GM19240 (cell line): Measurements from ENCODE around the gene TH.
"Not testable (repeated sequence)": the region's sequence is repeated elsewhere in the genome, so short reads cannot be mapped to it uniquely, and the experiment has no call there.

ENCODE experiments used
- DNase-seq: peaks from one replicate; pipeline ENCODE4 v3.0.0; 2011; ENCODE audit warnings: low spot score; ENCODE audit not compliant: insufficient read length

TH gene

GRCh38 chr11:2195756-2196088 lies 24.1 kb upstream of the TH start:
- DNase-seq, result no peak

DNA sequence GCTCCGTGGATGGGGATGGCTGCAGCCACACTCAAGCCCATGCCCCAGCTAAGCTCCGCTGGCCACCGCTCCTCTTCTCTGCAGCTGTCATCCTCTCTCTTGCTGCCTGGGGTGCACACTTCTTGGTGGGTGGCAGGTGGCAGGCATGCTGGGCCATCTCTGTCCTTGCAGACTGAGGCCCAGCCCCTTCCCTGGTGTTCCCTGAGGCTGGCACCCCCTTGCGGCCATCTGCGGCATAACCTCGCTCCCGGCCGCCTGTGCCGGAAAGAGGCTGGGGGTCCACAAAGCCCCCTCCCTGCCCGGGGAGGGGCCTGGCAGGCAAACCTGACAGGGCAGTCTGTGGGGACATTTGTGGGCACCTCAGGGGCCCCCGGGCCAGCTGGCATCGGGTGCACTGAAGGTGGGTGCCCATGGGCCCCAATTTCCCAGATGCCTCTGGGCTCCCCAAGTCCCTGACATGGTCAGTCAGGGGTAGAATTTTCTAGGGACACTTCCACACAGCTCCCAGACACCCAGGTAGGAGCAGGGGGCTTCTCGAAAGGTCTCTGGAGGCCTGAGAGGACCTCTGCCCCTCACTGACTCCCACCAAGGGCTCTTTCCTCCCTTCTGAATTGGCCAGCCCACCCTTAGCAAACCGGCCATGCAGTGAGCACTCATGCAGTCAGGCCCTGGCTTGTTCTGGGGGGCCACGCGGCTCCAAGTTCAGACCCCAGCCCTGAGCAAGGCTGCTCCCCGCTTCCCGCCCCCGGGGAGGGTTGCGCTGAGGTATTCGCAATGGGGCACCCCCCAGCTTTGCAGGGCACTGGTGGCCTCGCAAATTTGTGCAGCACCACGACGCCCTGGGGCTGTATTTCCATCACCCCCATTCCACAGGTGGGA lies 23.5 kb upstream of the TH start:
- DNase-seq, result peak; percentile 38

DNA sequence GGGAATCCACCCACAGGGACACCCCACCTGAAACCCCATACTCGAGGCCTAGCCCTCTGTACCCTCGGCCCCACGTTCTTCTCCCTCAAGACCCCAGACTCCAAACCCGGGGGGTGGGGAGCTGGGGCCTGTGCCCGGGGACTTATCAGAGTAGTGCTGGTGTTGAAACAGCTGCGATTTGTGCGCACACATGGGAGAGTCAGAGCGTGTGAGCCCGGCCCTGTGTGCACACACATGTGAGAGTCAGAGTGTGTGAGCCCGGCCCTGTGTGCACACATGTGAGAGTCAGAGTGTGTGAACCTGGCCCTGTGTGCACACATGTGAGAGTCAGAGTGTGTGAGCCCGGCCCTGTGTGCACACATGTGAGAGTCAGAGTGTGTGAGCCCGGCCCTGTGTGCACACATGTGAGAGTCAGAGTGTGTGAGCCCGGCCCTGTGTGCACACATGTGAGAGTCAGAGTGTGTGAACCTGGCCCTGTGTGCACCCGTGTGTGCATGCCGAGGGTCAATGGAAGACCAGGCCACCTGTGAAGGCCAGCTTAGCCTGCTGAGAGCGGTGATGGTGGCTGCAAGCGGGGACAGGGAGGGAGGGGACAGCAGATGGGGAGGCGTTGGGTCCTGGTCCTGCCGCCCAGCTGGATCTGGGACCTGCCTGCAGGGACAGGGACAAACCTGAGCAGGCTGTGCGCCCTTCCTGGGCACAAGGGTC lies 22.4 kb upstream of the TH start:
- DNase-seq, result not testable (repeated sequence)

- no peak for DNase-seq
Observed at GRCh38 chr11:2193099-2193887, 21.7 kb upstream of the TH start.

DNA sequence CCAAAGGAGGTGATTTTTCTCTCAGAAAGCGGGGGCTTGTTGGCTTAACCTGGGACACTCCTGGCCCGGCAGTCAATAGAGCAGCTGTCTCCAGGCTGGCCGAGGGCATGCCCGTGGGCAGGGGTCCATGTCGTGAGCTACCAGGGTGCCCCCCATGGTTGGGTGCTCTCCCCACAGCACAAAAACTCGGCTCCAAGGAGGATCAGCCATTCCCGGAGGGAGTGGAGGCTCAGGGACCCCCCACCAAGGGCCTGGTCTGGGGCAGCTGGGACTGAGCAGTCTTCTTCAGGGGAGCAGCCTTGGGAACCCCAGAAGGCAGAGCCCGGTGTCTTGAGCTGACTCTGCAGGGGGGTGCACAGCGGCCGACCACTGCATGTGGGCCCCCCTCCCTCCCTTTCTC lies 20.8 kb upstream of the TH start:
- DNase-seq, result no peak

- no peak for DNase-seq
Observed at GRCh38 chr11:2191883-2192282, 20.3 kb upstream of the TH start.

- no peak for DNase-seq
Observed at GRCh38 chr11:2190657-2191471, 19.2 kb upstream of the TH start.

DNA sequence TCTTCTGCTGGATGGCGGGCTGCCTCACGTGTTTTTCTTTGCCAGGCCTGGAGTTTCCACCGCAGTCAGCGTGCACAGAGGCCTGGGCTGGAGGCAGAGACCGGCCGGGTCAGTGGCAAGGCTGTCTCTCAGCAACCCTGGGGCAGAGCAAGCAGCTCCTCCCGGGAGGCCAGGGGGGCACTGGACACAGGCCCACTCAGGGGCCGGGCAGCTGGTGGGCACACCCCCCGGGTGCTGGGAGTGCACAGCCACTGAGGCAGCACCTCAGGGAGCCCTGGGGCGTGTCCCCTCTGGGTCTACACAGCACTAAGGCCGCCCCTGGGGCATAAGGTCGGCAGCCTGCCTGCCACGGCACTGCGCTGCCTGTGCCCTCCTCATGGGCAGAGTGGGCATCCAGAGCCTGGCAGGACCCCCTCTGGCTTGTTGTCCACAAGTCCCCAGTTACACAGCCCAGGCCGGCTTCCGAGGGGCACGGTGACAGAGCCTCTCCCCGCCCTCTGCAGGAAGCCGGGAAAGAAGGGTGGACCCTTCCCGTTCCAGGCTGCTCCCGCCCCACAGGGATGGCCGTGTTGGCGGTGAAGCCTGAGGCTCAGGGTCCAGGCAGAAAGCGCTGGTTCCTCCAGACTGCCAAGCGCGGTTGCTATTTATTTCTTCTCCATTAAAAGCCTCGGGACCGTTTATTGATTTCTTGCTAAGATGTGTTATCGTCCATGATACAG lies 18.5 kb upstream of the TH start:
- DNase-seq, result no peak

DNA sequence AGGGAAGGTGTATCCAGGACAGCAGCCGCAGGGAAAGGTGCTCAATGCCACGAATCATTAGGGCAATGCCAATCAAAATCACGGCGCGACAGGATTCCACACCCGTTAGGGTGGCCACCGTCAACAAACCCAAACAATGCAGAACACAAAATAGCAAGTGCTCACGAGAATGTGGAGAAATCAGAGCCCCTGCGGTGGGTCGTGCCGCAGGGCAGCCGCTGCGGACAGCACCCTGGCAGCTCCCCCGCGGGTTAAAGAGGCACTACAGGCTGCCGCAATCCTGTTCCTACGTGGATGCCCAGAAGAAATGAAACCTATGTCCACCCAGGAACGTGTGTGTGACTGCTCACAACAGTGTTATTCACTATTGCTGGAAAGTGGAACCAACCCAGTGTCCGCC lies 17.1 kb upstream of the TH start:
- no peak for DNase-seq

GRCh38 chr11:2187280-2187707 lies 15.7 kb upstream of the TH start:
- DNase-seq, result no peak

DNA sequence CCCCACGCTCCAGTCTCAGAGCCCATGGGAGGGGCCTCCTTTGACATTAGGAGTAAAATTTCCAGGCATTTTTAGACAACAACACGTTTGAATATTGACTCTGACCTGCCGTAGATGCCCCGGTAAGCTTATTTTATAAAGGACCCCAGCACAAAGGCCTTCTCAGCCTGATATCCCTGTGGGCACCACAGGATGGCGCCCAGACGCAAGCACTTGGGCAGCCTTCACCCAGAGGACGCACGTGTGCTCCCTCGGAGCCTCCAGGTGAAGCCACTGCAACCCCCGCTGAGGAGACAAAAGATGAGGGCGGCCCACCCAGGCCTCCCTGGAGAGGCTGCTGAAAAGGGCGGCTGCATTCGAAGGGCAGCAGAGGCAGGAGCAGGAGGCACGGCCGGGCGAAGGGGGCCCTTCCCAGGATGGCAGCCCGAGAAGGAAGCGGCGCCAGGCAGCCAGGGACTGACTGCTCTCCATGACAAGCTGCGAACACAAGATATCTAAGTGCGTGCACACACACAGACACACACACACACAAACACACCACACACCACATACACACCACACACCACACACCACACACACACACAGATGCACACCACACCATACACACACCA lies 15.2 kb upstream of the TH start:
- DNase-seq, result no peak

- no peak for DNase-seq
Observed at GRCh38 chr11:2185324-2186085, 13.9 kb upstream of the TH start.

DNA sequence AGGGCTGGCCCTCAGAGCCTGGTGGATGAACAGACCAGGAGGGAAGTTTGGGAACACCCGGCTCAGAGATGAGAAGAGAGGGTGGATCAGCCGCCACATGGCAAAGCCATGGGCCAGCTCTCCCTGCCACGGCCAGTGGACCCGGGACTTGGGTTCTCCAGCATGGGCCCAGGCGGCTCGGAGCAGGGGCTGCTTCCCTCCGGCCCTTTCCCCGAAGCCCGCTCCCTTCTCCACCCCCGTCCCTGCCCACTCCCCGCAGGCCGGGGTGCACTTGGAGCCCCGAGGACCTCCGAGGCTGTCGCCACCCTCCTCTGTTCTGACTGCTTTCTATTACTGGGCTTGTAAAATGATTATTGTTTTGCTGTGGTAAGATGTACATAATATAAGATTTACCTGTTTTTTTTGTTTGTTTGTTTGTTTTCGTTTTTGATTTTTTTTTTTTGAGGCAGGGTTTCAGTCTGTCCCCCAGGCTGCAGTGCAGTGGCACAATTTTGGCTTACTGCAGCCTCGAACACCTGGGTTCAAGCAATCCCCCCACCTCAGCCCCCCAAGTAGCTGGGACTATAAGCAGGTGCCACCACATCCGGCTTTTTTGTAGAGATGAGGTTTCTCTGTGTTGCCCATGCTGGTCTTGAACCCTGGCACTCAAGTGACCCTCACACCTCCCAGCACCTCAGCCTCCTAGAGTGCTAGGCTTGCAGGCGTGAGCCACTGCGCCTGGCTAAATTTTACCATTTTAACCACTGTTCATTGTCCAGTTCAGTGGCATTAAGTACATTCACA lies 11.3 kb upstream of the TH start:
- no peak for DNase-seq

- DNase-seq, result no peak
Observed at GRCh38 chr11:2182075-2182474, 10.5 kb upstream of the TH start.

DNA sequence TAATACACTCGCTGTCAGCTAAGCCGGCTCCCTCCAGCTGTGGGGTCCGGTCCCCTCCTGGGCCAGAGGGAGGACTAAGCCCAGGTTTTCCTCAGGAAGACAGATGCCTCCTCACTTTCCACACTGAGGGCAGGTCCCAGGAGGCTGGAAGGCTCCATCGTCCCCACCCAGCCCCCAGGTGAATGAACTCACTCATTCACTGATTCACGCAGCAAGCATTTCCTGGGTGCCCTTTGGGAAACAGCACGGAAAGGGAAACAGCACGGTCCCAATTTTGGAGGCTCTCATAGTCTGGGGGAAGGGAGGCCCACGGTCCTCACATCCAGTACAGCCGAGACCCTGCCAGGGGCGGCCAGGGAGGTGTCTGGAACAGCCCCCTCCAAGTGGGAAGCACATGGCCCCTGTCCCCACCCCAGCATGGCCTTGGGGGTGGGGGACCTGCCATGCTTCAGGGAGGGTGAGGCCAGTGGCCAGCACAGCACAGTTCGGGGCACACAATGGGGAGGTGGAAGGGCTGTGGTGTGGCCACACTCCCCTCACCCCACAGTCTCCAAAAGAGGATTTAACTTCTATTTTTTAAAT lies 9.3 kb upstream of the TH start:
- no peak for DNase-seq

DNA sequence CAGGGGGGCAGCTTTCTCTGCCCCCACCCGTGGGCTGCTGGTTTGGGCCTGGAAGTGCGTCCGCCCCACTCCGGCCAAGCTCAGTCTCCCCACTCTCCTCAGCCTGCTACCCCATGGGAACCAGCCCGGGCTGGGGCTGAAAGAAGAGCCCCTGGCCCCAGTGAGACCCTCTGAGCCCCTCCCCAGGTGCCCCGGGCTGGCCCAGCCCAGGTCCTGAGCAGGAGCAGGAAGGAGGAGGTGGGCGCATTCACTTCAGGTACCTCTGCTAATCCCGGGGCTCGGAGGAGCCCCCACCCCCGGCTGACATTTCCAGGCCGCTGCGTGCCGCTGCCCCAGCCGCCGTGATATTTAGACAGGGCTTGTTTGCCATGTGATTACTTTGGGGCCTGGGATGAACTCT lies 8.7 kb upstream of the TH start:
- DNase-seq, result no peak

DNA sequence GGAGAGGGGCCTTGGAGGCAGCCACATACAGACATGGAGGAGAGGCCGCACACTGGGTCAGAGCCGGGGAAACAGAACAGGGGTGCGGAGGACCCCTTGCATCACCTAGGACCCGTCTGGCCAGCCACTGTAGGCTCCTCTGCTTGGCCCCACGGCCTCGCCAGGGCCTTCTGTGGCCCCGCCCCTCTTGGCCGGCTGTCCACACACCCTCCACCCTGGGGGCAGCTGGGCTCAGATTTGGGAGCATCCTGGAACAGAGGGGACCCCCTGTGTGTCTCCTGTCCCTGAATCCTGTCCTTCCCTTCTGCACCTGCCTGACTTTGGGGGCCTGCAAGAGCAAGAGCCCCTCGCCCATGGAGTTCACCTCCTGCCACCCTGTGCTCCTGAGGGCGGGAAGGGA lies 7.9 kb upstream of the TH start:
- DNase-seq, result no peak

DNA sequence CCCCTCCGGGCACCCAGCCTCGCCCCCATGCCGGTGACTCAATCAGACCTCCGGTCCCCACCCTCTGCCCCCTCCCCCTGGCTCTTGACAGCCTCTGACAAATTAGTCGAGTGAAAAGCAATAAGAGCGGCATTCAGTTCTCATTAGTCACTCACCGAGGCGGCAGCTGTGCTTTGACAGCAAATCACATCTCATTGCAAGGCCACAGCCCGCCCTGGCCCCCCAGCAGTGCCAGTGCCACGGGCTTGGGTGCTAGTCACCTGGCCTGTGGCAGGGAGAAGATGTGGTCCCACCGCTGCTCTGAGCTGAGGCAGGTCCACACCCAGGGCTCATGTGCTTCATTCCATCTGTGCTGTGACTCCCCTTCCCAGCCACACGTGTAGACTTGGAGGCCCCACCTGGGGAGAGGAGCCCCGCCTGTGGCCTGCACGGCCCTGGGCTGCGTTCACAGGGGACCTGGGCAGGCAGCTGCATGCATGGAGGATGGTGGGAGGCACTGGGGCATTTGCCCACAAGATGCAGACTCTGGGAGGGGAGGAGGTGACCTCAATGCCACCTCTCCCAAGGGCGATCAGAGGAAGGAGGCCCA lies 7.4 kb upstream of the TH start:
- DNase-seq, result no peak
